Gastroesophageal sphincter (tissue), 3 donors: ENCODE measurements around the gene STK16.

ENCODE experiments used
- CTCF ChIP-seq, 4 experiments: fragments of 200-600 bp in 2 of 4; fragments of 450-650 bp in 2 of 4; sonication (generic) in 1 of 4; IDR thresholded peaks; one replicate each; pipeline ENCODE4 v1.5.1; 2017 to 2019; ENCODE audit warnings: antibody characterized with exemption in 4 of 4, mild to moderate bottlenecking in 2 of 4, moderate library complexity in 2 of 4
- POLR2AphosphoS5 ChIP-seq: sonication (generic); formaldehyde crosslinking; IDR thresholded peaks from one replicate; pipeline ENCODE4 v1.6.1; 2017; ENCODE audit warnings: antibody characterized with exemption

GRCh38 chr2:219199470-219200211, 45.6 kb upstream of the STK16 start:
- TF ChIP-seq CTCF (IDR thresholded peaks at IDR 0.05) (no peak), POLR2AphosphoS5 (no peak)
